HG03139 (cell line): Measurements from ENCODE around the gene CST7.
"Not testable (repeated sequence)": the region's sequence is repeated elsewhere in the genome, so short reads cannot be mapped to it uniquely, and the experiment has no call there.

ENCODE experiments used
- ATAC-seq: cut with Tn5 transposase; IDR thresholded peaks from one replicate; pipeline ENCODE4 v1.9.1; 2021; ENCODE audit not compliant: unreplicated experiment

Gene CST7

GRCh38 chr20:25000268-25000801, 51.3 kb downstream of the CST7 start:
- no peak for ATAC-seq

GRCh38 chr20:25001323-25001722, 52.3 kb downstream of the CST7 start:
- ATAC-seq: not testable (repeated sequence)

GRCh38 chr20:25003002-25003401, 53.9 kb downstream of the CST7 start:
- ATAC-seq: no peak

GRCh38 chr20:25005220-25005619, 56.2 kb downstream of the CST7 start:
- ATAC-seq: no peak

- ATAC-seq: no peak
Measured at GRCh38 chr20:25005661-25006060, 56.6 kb downstream of the CST7 start.

- no peak for ATAC-seq
Measured at GRCh38 chr20:25006431-25007167, 57.5 kb downstream of the CST7 start.

GRCh38 chr20:25007491-25008305, 58.6 kb downstream of the CST7 start:
- ATAC-seq: no peak

GRCh38 chr20:25008388-25009217, 59.5 kb downstream of the CST7 start:
- no peak for ATAC-seq
